Measurements from ENCODE around the gene C1QTNF6.

Gene C1QTNF6

GRCh38 chr22:37188901-37189466, 937 bp upstream of the C1QTNF6 start:
- no peak for DNase-seq

GRCh38 chr22:37187552-37187890, 526 bp downstream of the C1QTNF6 start:
- peak; percentile 72 for DNase-seq

GRCh38 chr22:37186997-37187522, 987 bp downstream of the C1QTNF6 start:
- DNase-seq: peak; percentile 26

GRCh38 chr22:37186228-37186996, 1.6 kb downstream of the C1QTNF6 start:
- DNase-seq: peak; percentile 73

GRCh38 chr22:37185646-37186227, 2.3 kb downstream of the C1QTNF6 start:
- DNase-seq: no peak

- no peak for DNase-seq
Measured at GRCh38 chr22:37184816-37185541, 3.1 kb downstream of the C1QTNF6 start.

GRCh38 chr22:37184380-37184755, 3.7 kb downstream of the C1QTNF6 start:
- no peak for DNase-seq

GRCh38 chr22:37183432-37184379, 4.3 kb downstream of the C1QTNF6 start:
- DNase-seq: no peak

GRCh38 chr22:37182949-37183245, 5.2 kb downstream of the C1QTNF6 start:
- no peak for DNase-seq

GRCh38 chr22:37182101-37182948, 5.7 kb downstream of the C1QTNF6 start:
- DNase-seq: no peak

- DNase-seq: no peak
Measured at GRCh38 chr22:37181681-37182080, 6.4 kb downstream of the C1QTNF6 start.

GRCh38 chr22:37180531-37181231, 7.4 kb downstream of the C1QTNF6 start:
- DNase-seq: no peak

- DNase-seq: no peak
Measured at GRCh38 chr22:37179622-37180420, 8.2 kb downstream of the C1QTNF6 start.

- DNase-seq: no peak
Measured at GRCh38 chr22:37179126-37179470, 8.9 kb downstream of the C1QTNF6 start.

- no peak for DNase-seq
Measured at GRCh38 chr22:37178350-37179125, 9.5 kb downstream of the C1QTNF6 start.

GRCh38 chr22:37177755-37178154, 10.3 kb downstream of the C1QTNF6 start:
- no peak for DNase-seq

GRCh38 chr22:37177221-37177620, 10.8 kb downstream of the C1QTNF6 start:
- no peak for DNase-seq

- DNase-seq: peak; percentile 71
Measured at GRCh38 chr22:37176464-37177061, 11.5 kb downstream of the C1QTNF6 start.

Data from EL (cell line).